ENCODE measurements around the gene PTPMT1. TPM values are rescaled to one million over a fixed set of nuclear protein-coding genes. Genes with fewer than 3 reads are reported as not detected.

The PTPMT1 gene
- polyA plus RNA-seq, 1 donor from 2014 or later, result 2.7 TPM

DNA sequence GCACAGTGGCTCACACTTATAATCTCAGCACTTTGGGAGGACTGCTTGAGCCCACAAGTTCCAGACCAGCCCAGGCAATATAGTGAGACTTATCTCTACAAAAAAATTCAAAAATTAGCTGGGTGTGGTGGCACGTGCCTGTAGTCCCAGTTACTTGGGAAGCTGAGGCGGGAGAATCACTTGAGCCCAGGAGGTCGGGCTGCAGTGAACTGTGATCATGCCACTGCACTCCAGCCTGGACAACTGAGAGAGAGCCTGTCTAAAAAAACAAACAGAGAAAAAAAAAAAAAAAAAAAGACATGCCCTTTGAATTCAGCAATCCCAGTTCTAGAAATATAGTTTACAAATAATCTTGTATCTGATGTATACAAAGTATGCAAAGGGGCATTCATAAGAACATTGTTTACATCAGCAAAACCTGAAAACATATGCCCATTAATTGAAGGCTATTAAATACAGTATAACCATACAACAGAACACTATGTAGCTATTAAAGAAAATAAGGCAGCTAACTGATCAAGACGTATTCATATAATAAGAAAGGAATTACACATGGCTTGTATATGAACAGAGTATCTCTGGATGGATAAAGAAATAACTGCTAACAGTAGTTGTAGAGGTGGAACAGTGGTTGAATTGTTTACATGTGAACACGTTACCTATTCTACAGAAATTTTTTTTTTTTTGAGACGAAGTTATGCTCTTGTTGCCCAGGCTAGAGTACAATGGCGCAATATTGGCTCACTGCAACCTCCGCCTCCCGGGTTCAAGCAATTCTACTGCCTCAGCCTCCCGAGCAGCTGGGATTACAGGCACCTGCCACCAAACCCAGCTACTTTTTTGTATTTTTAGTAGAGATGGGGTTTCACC, 48.2 kb upstream of the PTPMT1 start:
- Histone ChIP-seq H3K9me3 (ENCODE audit: low read length) (no peaks in the 10 kb centered on the region), H3F3A (ENCODE audit: insufficient read depth, low read length, poor library complexity, severe bottlenecking) (peaks cover 5% of the 10 kb centered on the region), H2AFZ (ENCODE audit: low read depth, low read length) (no peak overlapping the region), H3K4me3 (ENCODE audit: low read length) (no peak overlapping the region), H3K9me2 (ENCODE audit: insufficient read depth, low read length) (no peaks in the 10 kb centered on the region), H3K36me3 (ENCODE audit: insufficient read depth, low read length) (no peaks in the 10 kb centered on the region), H3K27me3 (ENCODE audit: insufficient read depth, low read depth, low read length) (no peaks in the 10 kb centered on the region), H3K79me2 (replicated peaks; ENCODE audit: insufficient read depth, low read length) (peaks cover 70% of the 10 kb centered on the region), H3K27ac (ENCODE audit: low read length) (peak overlapping the region; percentile 82), H3K4me2 (ENCODE audit: low read length) (no peak overlapping the region), H3K9ac (ENCODE audit: low read length) (no peak overlapping the region), H4K20me1 (ENCODE audit: insufficient read depth) (peaks cover 6% of the 10 kb centered on the region)
- TF ChIP-seq REST (IDR thresholded peaks at IDR 0.05; ENCODE audit: borderline replicate concordance) (no peak), POLR2AphosphoS5 (IDR thresholded peaks at IDR 0.05) (no peak), TAF1 (IDR thresholded peaks at IDR 0.05; ENCODE audit: low read depth) (no peak), SMC3 (conservative IDR thresholded peaks at IDR 0.05; ENCODE audit: poor library complexity) (no peak), MXI1 (conservative IDR thresholded peaks at IDR 0.05; ENCODE audit: poor library complexity, severe bottlenecking) (no peak), EZH2 (IDR thresholded peaks at IDR 0.05; ENCODE audit: borderline replicate concordance, insufficient read depth, low read length, poor library complexity, severe bottlenecking) (no peak), CTCF (IDR thresholded peaks at IDR 0.05; ENCODE audit: poor library complexity, severe bottlenecking) (no peak), EP300 (conservative IDR thresholded peaks at IDR 0.05; ENCODE audit: poor library complexity, severe bottlenecking) (no peak), RAD21 (conservative IDR thresholded peaks at IDR 0.05) (no peak)

DNA sequence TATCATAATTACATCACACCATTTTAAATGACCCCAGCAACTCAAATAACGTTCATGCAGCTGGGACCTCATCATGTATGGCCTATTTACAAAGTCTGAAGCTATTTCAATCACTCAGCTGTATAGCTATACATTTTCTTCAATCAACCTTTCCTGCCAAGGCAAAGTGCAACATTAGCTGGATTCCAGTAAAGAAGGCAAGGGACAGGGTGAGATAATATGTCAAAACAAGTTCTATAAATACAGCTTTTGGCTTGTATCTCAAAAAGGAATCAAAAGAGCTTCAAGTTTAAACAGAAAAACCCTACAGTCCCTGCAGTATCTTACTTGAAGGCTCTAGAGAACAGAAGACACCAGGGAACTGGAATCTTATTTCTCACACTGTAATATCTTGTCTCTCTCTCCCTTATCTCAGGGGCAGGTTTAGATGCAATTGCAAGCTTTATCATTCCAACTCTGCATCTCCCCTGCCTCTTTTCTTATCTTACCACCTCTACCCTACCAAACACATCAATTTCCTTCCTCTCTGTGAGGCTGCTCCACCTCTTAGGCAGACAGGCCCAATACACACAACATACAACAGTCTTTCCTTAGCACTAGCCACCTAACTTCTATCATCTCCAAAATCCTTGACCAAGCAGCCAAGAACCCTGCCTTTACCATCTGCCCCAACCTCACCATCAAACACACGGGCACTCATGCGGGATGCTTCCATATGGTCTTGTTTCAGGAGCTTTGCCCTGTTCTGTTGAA, 47.0 kb upstream of the PTPMT1 start:
- no peaks in the 10 kb centered on the region for H3K27me3 ChIP-seq (ENCODE audit: insufficient read depth, low read depth, low read length)
- H3K79me2 ChIP-seq (replicated peaks; ENCODE audit: insufficient read depth, low read length), result peaks cover 67% of the 10 kb centered on the region

More for the DNA sequence above, 47.0 kb upstream of the PTPMT1 start:
- Histone ChIP-seq H4K20me1 (ENCODE audit: insufficient read depth) (peaks cover 6% of the 10 kb centered on the region), H3K4me2 (ENCODE audit: low read length) (peak overlapping the region; percentile 78), H3K4me3 (ENCODE audit: low read length) (peak overlapping the region; percentile 53), H2AFZ (ENCODE audit: low read depth, low read length) (no peak overlapping the region), H3K9me3 (ENCODE audit: low read length) (no peaks in the 10 kb centered on the region), H3K27ac (ENCODE audit: low read length) (peak overlapping the region; percentile 82), H3F3A (ENCODE audit: insufficient read depth, low read length, poor library complexity, severe bottlenecking) (peaks cover 5% of the 10 kb centered on the region), H3K9me2 (ENCODE audit: insufficient read depth, low read length) (no peaks in the 10 kb centered on the region), H3K36me3 (ENCODE audit: insufficient read depth, low read length) (no peaks in the 10 kb centered on the region), H3K9ac (ENCODE audit: low read length) (peak overlapping the region; percentile 52)
- TF ChIP-seq EZH2 (IDR thresholded peaks at IDR 0.05; ENCODE audit: borderline replicate concordance, insufficient read depth, low read length, poor library complexity, severe bottlenecking) (no peak), EP300 (conservative IDR thresholded peaks at IDR 0.05; ENCODE audit: poor library complexity, severe bottlenecking) (peak; percentile 76), REST (IDR thresholded peaks at IDR 0.05; ENCODE audit: borderline replicate concordance) (no peak), CTCF (IDR thresholded peaks at IDR 0.05; ENCODE audit: poor library complexity, severe bottlenecking) (no peak), RAD21 (conservative IDR thresholded peaks at IDR 0.05) (no peak), SMC3 (conservative IDR thresholded peaks at IDR 0.05; ENCODE audit: poor library complexity) (no peak), MXI1 (conservative IDR thresholded peaks at IDR 0.05; ENCODE audit: poor library complexity, severe bottlenecking) (no peak), POLR2AphosphoS5 (IDR thresholded peaks at IDR 0.05) (peak; percentile 55), TAF1 (IDR thresholded peaks at IDR 0.05; ENCODE audit: low read depth) (no peak)

Data from neural cell (in vitro differentiated cells).